Stimulated activated CD8-positive, alpha-beta memory T cell treated with anti-CD3 and anti-CD28 coated beads, Interleukin-4, amount 100 ng/mL, for 4 hours (primary cell): ENCODE measurements around the gene METTL4.

ENCODE experiments used
- DNase-seq, 2 donors: peaks; one replicate each; pipeline ENCODE4 v3.0.0-alpha.2; 2020; ENCODE audit warnings: low read depth in 2 of 2, low spot score in 1 of 2

Gene METTL4

GRCh38 chr18:2571200-2572170 is at the start of gene METTL4, which contains the start of gene NDC80:
METTL4 (minus strand) TSS chr18:2571505; CDS start chr18:2567216, 4,289 bp downstream.
NDC80 (plus strand) TSS chr18:2571557; CDS start chr18:2572986, 1,429 bp downstream.
- DNase-seq: peak; percentile 68 to 69

DNA sequence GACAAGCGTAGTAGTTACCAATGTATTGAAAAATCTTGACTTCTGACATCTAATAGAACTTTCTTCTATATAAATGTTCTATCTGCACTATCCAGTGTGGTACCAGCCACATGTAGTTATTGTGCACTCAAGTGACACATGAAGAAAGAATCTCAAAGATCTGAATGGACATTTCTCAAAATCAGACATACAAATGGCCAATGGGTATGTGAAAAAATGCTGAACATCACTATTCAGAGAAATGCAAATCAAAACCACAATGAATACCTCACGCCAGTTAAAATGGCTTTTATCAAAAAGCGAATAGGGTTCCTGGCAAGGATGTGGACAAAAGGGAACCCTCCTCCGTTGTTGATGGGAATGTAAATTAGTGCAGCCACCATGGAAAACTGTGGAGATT is 46.7 kb upstream of the METTL4 start:
- no peak for DNase-seq

- DNase-seq: no peak
These were observed 46.2 kb upstream of the METTL4 start for GRCh38 chr18:2617401-2617998.

- no peak for DNase-seq
These were observed 41.7 kb upstream of the METTL4 start for GRCh38 chr18:2612996-2613395.

DNA sequence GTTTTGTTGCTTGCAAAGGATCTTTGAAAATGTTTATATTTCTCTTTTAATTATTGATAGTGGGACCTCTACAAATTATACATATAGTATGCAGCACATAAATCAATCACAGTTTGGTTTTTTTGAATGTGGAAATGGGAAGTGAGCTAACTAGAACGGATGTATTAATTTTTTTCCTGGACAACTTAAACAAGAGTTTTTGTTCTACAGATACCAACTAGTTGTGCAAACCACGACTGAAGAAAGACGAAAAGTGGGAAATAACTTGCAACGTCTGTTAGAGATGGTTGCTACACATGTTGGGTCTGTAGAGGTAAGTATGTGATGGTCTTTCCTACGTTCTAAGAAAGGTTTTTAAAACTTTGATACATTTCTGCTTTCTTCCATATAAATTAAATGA is 39.2 kb upstream of the METTL4 start:
- DNase-seq: no peak

- no peak for DNase-seq
These were observed 38.3 kb upstream of the METTL4 start for GRCh38 chr18:2609604-2610003.

- DNase-seq: no peak
These were observed 35.0 kb upstream of the METTL4 start for GRCh38 chr18:2606335-2606734.

- no peak for DNase-seq
These were observed 31.5 kb upstream of the METTL4 start for GRCh38 chr18:2602844-2603243.

- no peak for DNase-seq
These were observed 26.3 kb upstream of the METTL4 start for GRCh38 chr18:2597639-2598038.

DNA sequence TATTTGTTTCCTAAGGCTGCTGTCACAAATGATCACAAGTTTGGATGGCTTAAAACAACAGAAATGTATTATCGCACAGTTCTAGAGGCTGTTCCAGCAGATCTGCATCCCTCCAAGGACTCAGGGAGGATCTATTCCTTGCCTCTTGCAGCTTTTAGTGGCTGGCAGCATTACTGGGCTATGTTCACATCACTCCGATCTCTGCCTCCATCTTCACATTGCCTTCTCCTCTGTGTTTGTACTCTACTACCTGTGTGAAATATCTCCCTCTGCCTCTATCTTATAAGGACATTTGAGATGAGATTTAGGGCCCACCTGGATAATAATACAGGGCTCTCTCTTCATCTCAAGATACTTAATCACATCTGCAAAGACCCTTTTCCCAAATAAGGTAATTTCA is 19.0 kb upstream of the METTL4 start:
- DNase-seq: no peak

DNA sequence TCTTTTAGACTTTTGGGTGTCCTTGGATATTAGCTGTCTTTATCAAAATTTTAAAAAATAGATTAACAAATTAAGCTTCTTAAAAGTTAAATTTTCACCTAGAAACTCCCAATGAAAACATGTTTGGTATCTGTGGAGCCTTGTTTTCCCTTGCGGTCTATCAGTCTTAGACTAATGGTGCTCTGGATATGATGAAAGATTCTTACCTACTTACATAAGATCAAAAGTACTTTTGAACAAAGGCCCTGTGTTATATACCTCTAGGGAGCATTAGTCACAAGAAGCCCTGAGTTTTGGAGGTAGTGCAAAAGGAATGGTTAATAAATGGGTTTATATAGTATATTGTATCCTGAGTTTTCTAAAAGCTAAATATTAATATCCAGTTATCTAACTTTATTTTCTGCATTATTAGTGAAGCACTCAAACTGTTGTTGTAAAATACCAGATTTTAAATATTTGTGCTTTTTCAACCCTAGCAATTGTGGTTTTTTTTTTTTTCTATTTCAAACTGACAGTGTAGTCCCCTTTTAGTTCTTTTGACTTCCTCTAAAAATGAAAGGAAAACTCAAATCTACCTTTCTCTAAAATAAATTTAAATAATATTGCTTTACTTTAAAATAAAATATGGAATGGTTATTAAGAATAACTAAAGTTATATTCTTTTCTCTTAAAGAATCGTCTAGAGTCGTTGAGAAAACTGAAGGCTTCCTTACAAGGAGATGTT is 18.2 kb upstream of the METTL4 start:
- DNase-seq: no peak

DNA sequence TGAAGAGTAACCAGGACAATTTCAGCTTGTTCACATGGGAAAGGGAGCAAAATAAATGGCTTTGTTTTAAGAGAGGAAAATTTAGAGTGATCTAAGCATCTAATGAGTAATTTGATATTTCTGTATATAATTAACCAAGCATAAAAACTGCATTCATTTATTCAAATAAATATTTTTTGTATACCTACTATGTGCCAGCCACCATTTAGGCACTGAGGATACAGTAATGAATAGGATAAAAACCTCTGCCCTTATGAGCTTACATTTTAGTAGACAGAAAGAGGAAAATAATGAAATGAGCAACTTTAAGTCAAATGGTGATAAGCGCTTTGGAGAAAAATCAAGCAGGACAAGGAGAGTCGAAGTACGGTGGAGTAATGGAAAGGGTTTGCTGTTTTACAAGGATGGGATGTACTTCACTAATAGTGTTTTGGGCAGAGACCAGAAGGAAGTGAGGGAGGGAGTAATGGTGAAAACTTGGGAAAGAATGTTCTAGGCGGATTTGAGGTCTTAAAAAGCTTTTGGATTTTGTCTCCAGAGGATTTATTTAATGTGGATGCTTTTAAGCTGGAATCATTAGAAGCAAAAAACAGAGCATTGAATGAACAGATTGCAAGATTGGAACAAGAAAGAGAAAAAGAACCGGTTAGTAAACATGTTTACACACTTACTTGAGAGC is 17.5 kb upstream of the METTL4 start:
- DNase-seq: no peak

DNA sequence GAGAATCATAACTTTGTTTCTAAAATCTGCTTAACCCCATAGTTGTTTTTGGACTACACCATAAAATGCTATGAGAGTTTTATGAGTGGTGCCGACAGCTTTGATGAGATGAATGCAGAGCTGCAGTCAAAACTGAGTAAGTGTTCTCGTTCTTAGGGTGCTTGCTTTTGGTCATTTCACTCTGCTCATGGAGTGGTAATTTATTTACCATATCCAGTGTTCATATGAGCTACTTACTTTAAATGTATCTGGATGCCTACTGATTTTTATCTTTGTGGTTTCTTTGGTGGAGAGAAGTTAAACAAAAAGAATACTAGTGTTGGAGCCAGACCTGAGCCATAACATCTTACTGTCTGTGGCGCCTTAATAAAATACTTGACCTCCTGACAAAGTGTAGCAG is 16.5 kb upstream of the METTL4 start:
- no peak for DNase-seq

DNA sequence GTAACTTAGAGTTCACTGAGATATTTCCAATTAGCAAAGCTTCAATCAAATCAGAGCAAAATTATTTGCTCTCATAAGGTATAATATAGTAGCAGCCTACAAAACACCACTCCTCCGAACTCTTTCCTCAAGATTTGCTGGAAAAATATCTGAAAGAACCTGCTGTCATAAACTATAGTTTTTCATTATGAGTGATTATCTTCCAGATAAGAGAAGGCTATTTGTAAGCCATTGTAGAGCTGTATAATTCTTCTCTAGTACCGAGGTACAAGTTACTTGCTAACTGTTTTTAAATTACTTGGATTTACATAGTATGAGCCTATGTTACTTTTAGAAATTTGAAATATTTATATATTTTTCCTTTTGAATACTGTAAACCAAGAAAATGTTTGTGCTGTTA is 2.1 kb upstream of the METTL4 start:
- no peak for DNase-seq

DNA sequence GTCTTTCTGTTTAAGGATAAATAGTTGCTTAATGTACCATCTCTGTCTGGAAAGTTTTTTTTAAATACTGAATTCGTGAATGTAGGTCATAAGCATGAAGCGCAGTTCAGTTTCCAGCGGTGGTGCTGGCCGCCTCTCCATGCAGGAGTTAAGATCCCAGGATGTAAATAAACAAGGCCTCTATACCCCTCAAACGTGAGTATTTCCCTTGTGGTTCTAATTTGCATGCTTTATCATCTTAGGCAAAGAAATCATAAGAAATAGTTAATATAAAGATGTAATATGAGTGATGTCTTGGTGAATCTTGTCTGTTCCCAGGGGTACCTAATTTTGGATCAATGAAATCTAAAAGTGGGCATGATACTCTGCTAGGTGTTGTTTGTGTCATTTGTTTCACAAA is 1.6 kb upstream of the METTL4 start:
- DNase-seq: no peak

- no peak for DNase-seq
These were observed 865 bp upstream of the METTL4 start for GRCh38 chr18:2572171-2572569.

- DNase-seq: peak in 1 of 2 donors; percentile 25
These were observed 519 bp downstream of the METTL4 start for GRCh38 chr18:2570772-2571199.

GRCh38 chr18:2569338-2570207 is 1.7 kb downstream of the METTL4 start:
- no peak for DNase-seq

DNA sequence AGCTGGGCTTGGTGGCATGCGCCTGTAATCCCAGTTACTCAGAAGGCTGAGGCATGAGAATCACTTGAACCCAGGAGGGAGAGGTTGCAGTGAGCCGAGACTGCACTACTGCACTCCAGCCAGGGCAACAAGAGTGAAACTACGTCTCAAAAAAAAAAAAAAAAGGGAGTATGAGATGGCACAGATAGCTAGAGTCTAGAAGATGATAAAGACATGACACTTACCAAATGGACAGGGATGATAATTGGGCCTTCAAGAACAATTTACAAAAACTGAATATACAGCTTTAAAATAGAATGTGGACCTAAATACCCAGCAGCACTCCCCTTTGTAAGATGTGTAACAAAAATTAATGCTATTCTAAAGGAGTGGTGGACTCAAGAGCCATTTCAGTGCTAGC is 2.7 kb downstream of the METTL4 start:
- no peak for DNase-seq

DNA sequence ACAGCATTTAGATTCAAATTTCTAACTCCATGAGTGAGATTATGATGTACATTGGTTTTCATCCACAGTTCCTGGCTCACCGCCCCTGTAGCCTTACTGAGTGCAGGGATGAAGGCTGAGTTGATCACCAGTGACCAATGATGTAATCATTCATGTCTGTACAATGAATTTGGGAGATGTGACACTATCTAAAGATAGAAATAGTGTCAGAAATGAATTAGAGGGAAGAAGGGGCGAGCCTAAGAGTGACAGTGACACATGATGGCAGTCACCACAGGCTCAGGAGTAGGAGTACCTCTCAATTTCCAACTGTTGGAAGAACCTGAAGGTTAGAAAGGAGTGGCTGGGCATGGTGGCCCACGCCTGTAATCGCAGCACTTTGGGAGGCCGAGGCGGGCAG is 3.2 kb downstream of the METTL4 start:
- no peak for DNase-seq
